CD4-positive, alpha-beta T cell treated with Interleukin-17A for 1 hour (primary cell): Measurements from ENCODE around the gene TPK1.

ENCODE experiments used
- DNase-seq: peaks from one replicate; pipeline ENCODE4 v3.0.0-alpha.2; 2020

Gene TPK1

GRCh38 chr7:144717720-144718119, 118.1 kb downstream of the TPK1 start:
- no peak for DNase-seq

- no peak for DNase-seq
These were observed 122.0 kb downstream of the TPK1 start for GRCh38 chr7:144713850-144714249.

- DNase-seq, result no peak
These were observed 125.1 kb downstream of the TPK1 start for GRCh38 chr7:144710791-144711190.

- DNase-seq, result no peak
These were observed 126.8 kb downstream of the TPK1 start for GRCh38 chr7:144709066-144709465.

- DNase-seq, result peak; percentile 5
These were observed 144.6 kb downstream of the TPK1 start for GRCh38 chr7:144691240-144691639.

- DNase-seq, result no peak
These were observed 153.1 kb downstream of the TPK1 start for GRCh38 chr7:144682581-144683280.

- no peak for DNase-seq
These were observed 159.4 kb downstream of the TPK1 start for GRCh38 chr7:144676492-144676891.

- no peak for DNase-seq
These were observed 161.3 kb downstream of the TPK1 start for GRCh38 chr7:144674550-144674949.

- DNase-seq, result no peak
These were observed 163.0 kb downstream of the TPK1 start for GRCh38 chr7:144672869-144673268.

- DNase-seq, result no peak
These were observed 164.4 kb downstream of the TPK1 start for GRCh38 chr7:144671429-144671828.

- no peak for DNase-seq
These were observed 165.6 kb downstream of the TPK1 start for GRCh38 chr7:144670218-144670617.

- no peak for DNase-seq
These were observed 167.3 kb downstream of the TPK1 start for GRCh38 chr7:144668503-144668902.

GRCh38 chr7:144665689-144666381, 170.0 kb downstream of the TPK1 start:
- no peak for DNase-seq

- DNase-seq, result no peak
These were observed 176.6 kb downstream of the TPK1 start for GRCh38 chr7:144659211-144659610.

GRCh38 chr7:144656965-144657517, 178.8 kb downstream of the TPK1 start:
- no peak for DNase-seq

GRCh38 chr7:144653449-144653848, 182.4 kb downstream of the TPK1 start:
- DNase-seq, result no peak

- no peak for DNase-seq
These were observed 185.4 kb downstream of the TPK1 start for GRCh38 chr7:144650439-144650838.

- no peak for DNase-seq
These were observed 186.7 kb downstream of the TPK1 start for GRCh38 chr7:144649120-144649519.

- no peak for DNase-seq
These were observed 194.3 kb downstream of the TPK1 start for GRCh38 chr7:144641389-144642044.

- DNase-seq, result no peak
These were observed 203.1 kb downstream of the TPK1 start for GRCh38 chr7:144632724-144633123.

GRCh38 chr7:144629598-144629997, 206.3 kb downstream of the TPK1 start:
- DNase-seq, result no peak

- no peak for DNase-seq
These were observed 206.8 kb downstream of the TPK1 start for GRCh38 chr7:144629011-144629410.

- DNase-seq, result no peak
These were observed 207.7 kb downstream of the TPK1 start for GRCh38 chr7:144628176-144628575.

- no peak for DNase-seq
These were observed 213.1 kb downstream of the TPK1 start for GRCh38 chr7:144622745-144623144.
